Epithelial cell of esophagus (primary cell): Measurements from ENCODE around the gene TEX36.
"Not testable (repeated sequence)": the region's sequence is repeated elsewhere in the genome, so short reads cannot be mapped to it uniquely, and the experiment has no call there.

Source experiments
- DNase-seq: peaks from one replicate; pipeline ENCODE4 v3.0.0; 2010; ENCODE audit warnings: low read depth
- H3K4me3 ChIP-seq: 2 replicates; pipeline ENCODE4 v1.5.1; 2011; ENCODE audit warnings: mild to moderate bottlenecking, low read length, control low read depth
- CTCF ChIP-seq: IDR thresholded peaks from 2 replicates; pipeline ENCODE4 v1.5.1; 2011; ENCODE audit warnings: low read depth, mild to moderate bottlenecking, low read length, control low read depth, inconsistent platforms; ENCODE audit not compliant: insufficient read depth; ENCODE audit errors: missing control alignments

TEX36 gene

GRCh38 chr10:125679436-125679835 lies 3.5 kb downstream of the TEX36 start:
- no peak for TF ChIP-seq CTCF
- DNase-seq, result no peak
- H3K4me3 ChIP-seq, result no peak overlapping the region

- no peak for TF ChIP-seq CTCF
- DNase-seq, result no peak
- H3K4me3 ChIP-seq, result no peak overlapping the region
These were observed 10.1 kb downstream of the TEX36 start for GRCh38 chr10:125672884-125673283.

GRCh38 chr10:125662584-125662983 lies 20.4 kb downstream of the TEX36 start:
- DNase-seq, result no peak
- no peak overlapping the region for H3K4me3 ChIP-seq
- TF ChIP-seq CTCF, result no peak

GRCh38 chr10:125661941-125662515 lies 20.9 kb downstream of the TEX36 start:
- peak; percentile 52 for DNase-seq
- no peak overlapping the region for H3K4me3 ChIP-seq
- no peak for TF ChIP-seq CTCF

GRCh38 chr10:125661431-125661940 lies 21.5 kb downstream of the TEX36 start:
- no peak for DNase-seq
- H3K4me3 ChIP-seq, result no peak overlapping the region
- TF ChIP-seq CTCF, result no peak

GRCh38 chr10:125659071-125659470 lies 23.9 kb downstream of the TEX36 start:
- no peak for DNase-seq
- no peak for TF ChIP-seq CTCF
- H3K4me3 ChIP-seq, result no peak overlapping the region

- H3K4me3 ChIP-seq, result no peak overlapping the region
- DNase-seq, result no peak
- TF ChIP-seq CTCF, result no peak
These were observed 26.4 kb downstream of the TEX36 start for GRCh38 chr10:125656523-125656922.

- DNase-seq, H3K4me3 ChIP-seq: not testable (repeated sequence)
These were observed 29.9 kb downstream of the TEX36 start for GRCh38 chr10:125653113-125653512.
